Measurements from ENCODE around the gene LYPD3.

LYPD3 gene

DNA sequence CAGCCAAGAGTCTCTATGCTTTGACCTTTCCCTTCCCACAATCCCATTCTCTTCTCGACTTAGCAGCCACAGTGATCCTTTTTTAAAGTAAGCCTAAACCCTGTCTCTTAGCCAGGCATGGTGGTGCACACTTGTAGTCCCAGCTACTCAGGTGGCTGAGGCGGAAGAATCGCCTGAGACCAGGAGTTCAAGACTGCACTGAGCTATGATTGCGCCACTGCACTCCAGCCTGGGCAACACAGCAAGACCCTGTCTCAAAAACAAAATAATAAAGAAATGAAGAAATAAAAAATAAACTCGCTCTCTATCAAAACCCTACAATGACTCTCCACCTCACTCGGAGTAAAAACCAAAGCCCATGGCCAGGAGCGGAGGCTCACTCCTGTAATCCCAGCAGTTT lies 36.0 kb downstream of the LYPD3 start:
- DNase-seq, result no peak

DNA sequence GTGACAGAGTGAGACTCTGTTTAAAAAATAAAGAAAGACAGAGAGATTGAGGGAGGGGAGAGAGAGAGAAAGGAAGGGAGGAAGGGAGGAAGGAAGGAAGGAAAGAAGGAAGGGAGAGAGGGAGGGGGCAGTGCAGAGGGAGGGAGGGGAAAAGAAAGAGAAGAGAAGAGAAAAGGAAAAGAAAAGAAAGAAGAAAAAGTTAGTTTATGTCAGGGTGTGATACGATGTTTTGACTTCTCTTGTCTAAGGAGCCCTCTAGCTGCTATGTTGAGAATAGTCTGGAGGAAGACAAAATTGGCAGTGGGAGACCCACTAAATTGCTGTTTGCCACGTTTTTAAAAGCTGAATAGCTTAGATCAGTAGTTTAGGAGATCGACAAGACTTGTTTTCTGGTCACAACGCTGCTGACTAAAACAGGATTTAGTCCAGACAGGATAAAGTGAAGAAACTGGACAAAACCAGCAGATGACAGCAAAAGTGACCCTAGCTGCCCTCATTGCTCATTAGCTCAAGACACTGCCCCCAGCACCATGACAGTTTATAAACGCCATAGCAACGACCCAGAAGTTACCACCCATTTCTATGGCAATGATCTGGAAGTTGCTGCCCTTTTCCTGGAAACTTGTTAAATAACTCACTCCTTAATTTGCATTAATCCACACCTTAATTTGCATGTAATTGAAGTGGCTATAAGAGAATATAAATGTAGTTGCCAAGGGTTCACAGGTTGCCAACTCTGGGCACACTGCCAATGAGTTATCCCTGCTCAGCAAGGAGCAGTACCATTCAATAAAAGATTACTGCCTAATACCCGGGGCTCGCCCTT lies 39.6 kb downstream of the LYPD3 start:
- no peak for DNase-seq

- DNase-seq, result no peak
These were observed 41.6 kb downstream of the LYPD3 start for GRCh38 chr19:43423779-43424178.

- no peak for DNase-seq
These were observed 42.7 kb downstream of the LYPD3 start for GRCh38 chr19:43422689-43423066.

DNA sequence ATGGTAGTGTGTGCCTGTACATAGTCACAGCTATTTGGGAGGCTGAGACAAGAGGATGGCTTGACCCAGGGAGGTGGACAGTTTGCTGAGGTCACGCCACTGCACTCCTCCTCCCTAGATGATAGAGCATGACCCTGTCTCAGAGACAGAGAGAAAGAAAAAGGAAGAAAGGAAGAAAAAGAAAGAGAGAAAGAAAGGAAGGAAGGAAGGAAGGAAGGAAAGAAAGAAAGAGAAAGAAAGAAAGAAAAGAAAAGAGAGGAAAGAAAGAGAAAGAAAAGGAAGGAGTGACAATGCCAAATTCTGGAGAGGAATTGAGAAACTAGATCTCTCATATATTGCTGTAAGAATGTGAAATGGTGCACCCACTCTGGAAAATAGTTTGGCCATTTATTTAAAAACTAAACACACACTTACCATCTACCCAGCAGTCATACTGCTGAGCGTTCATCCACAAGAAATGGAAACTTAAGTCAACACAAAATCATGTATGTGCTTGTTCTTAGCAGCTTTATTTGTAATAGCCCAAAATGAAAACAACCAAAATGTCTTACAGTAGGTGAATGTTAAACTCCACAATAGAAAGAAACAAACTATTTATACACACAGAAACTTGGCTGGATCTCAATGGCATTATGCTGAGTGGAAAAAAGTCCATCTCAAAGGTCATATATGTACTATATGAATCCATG lies 43.3 kb downstream of the LYPD3 start:
- DNase-seq, result no peak

- no peak for DNase-seq
These were observed 44.5 kb downstream of the LYPD3 start for GRCh38 chr19:43420954-43421353.

- DNase-seq, result no peak
These were observed 48.3 kb downstream of the LYPD3 start for GRCh38 chr19:43416951-43417623.

GRCh38 chr19:43414554-43414953 lies 50.9 kb downstream of the LYPD3 start, which contains the start of gene TEX101:
TEX101 (plus strand) TSS chr19:43414890; CDS start chr19:43415920, 1,030 bp downstream.
- DNase-seq, result no peak

GRCh38 chr19:43412441-43412840 lies 53.0 kb downstream of the LYPD3 start:
- no peak for DNase-seq

Data from GOT3 (cell line).